ENCODE results near the gene PTCSC3. TPM values are rescaled to one million over a fixed set of nuclear protein-coding genes. Genes with fewer than 3 reads are reported as not detected.
A peak's percentile ranks its signal among the peaks of the same experiment; 100 is the strongest.

Gene PTCSC3
- total and polyA plus RNA-seq, 2 experiments from 2014 or later, result not detected

GRCh38 chr14:36097356-36097755, 79.2 kb downstream of the PTCSC3 start:
- Histone ChIP-seq H3K27me3 (no peaks in the 10 kb centered on the region), H3K36me3 (replicated peaks; ENCODE audit: insufficient read depth, low read depth) (no peaks in the 10 kb centered on the region), H3K27ac (no peak overlapping the region), H3K9me2 (replicated peaks; ENCODE audit: insufficient read depth) (no peaks in the 10 kb centered on the region), H2AFZ (no peak overlapping the region), H3K4me2 (no peak overlapping the region), H3K4me3 (no peak overlapping the region), H3K4me1 (ENCODE audit: insufficient read depth) (no peaks in the 10 kb centered on the region), H3K9me3 (ENCODE audit: low read depth) (no peaks in the 10 kb centered on the region), H3K79me2 (no peaks in the 10 kb centered on the region), H4K20me1 (ENCODE audit: insufficient read depth, poor library complexity, severe bottlenecking) (no peaks in the 10 kb centered on the region)
- DNase-seq (ENCODE audit: low spot score), result no peak
- 92% methylated on average over 1 of the region's 1 CpG for WGBS (ENCODE audit: low lambda C conversion rate, missing lambda C conversion rate)
- TF ChIP-seq EZH2phosphoT487 (IDR thresholded peaks at IDR 0.05; ENCODE audit: low read depth, severe bottlenecking, unreplicated experiment) (no peak), CTCF (IDR thresholded peaks at IDR 0.05; ENCODE audit: poor library complexity) (no peak)

- Histone ChIP-seq H4K20me1 (ENCODE audit: insufficient read depth, poor library complexity, severe bottlenecking) (no peaks in the 10 kb centered on the region), H3K4me1 (ENCODE audit: insufficient read depth) (peaks cover 4% of the 10 kb centered on the region), H2AFZ (no peak overlapping the region), H3K4me2 (no peak overlapping the region), H3K36me3 (replicated peaks; ENCODE audit: insufficient read depth, low read depth) (no peaks in the 10 kb centered on the region), H3K79me2 (no peaks in the 10 kb centered on the region), H3K27me3 (no peaks in the 10 kb centered on the region), H3K9me3 (ENCODE audit: low read depth) (no peaks in the 10 kb centered on the region), H3K27ac (no peak overlapping the region), H3K4me3 (no peak overlapping the region), H3K9me2 (replicated peaks; ENCODE audit: insufficient read depth) (no peaks in the 10 kb centered on the region)
- DNase-seq (ENCODE audit: low spot score), result no peak
- no peak for TF ChIP-seq CTCF (IDR thresholded peaks at IDR 0.05; ENCODE audit: poor library complexity)
- TF ChIP-seq EZH2 (IDR thresholded peaks at IDR 0.05; ENCODE audit: borderline replicate concordance), result no peak
- no peak for TF ChIP-seq EZH2phosphoT487 (IDR thresholded peaks at IDR 0.05; ENCODE audit: low read depth, severe bottlenecking, unreplicated experiment)
Observed at GRCh38 chr14:36096090-36096489, 80.4 kb downstream of the PTCSC3 start.

GRCh38 chr14:36094963-36095362, 81.6 kb downstream of the PTCSC3 start:
- Histone ChIP-seq H4K20me1 (ENCODE audit: insufficient read depth, poor library complexity, severe bottlenecking) (no peaks in the 10 kb centered on the region), H3K79me2 (no peaks in the 10 kb centered on the region), H3K27me3 (no peaks in the 10 kb centered on the region), H3K4me1 (ENCODE audit: insufficient read depth) (peaks cover 4% of the 10 kb centered on the region), H3K4me3 (no peak overlapping the region), H3K9me2 (replicated peaks; ENCODE audit: insufficient read depth) (no peaks in the 10 kb centered on the region), H3K4me2 (no peak overlapping the region), H2AFZ (no peak overlapping the region), H3K27ac (no peak overlapping the region), H3K9me3 (ENCODE audit: low read depth) (no peaks in the 10 kb centered on the region), H3K36me3 (replicated peaks; ENCODE audit: insufficient read depth, low read depth) (no peaks in the 10 kb centered on the region)
- TF ChIP-seq EZH2 (IDR thresholded peaks at IDR 0.05; ENCODE audit: borderline replicate concordance), result no peak
- TF ChIP-seq EZH2phosphoT487 (IDR thresholded peaks at IDR 0.05; ENCODE audit: low read depth, severe bottlenecking, unreplicated experiment), result no peak
- no peak for TF ChIP-seq CTCF (IDR thresholded peaks at IDR 0.05; ENCODE audit: poor library complexity)
- WGBS (ENCODE audit: low lambda C conversion rate, missing lambda C conversion rate), result 83% methylated on average over 4 of the region's 4 CpGs
- DNase-seq (ENCODE audit: low spot score), result no peak

GRCh38 chr14:36091096-36091495, 85.4 kb downstream of the PTCSC3 start:
- Histone ChIP-seq H3K9me3 (ENCODE audit: low read depth) (no peaks in the 10 kb centered on the region), H3K79me2 (no peaks in the 10 kb centered on the region), H3K4me3 (no peak overlapping the region), H2AFZ (no peak overlapping the region), H3K4me1 (ENCODE audit: insufficient read depth) (peaks cover 4% of the 10 kb centered on the region), H3K4me2 (no peak overlapping the region), H3K27me3 (no peaks in the 10 kb centered on the region), H4K20me1 (ENCODE audit: insufficient read depth, poor library complexity, severe bottlenecking) (no peaks in the 10 kb centered on the region), H3K36me3 (replicated peaks; ENCODE audit: insufficient read depth, low read depth) (no peaks in the 10 kb centered on the region), H3K9me2 (replicated peaks; ENCODE audit: insufficient read depth) (no peaks in the 10 kb centered on the region), H3K27ac (no peak overlapping the region)
- peak; percentile 82 for DNase-seq (ENCODE audit: low spot score)
- WGBS (ENCODE audit: low lambda C conversion rate, missing lambda C conversion rate), result 19% methylated on average over 2 of the region's 2 CpGs
- TF ChIP-seq EZH2 (IDR thresholded peaks at IDR 0.05; ENCODE audit: borderline replicate concordance), result no peak
- no peak for TF ChIP-seq EZH2phosphoT487 (IDR thresholded peaks at IDR 0.05; ENCODE audit: low read depth, severe bottlenecking, unreplicated experiment)
- no peak for TF ChIP-seq CTCF (IDR thresholded peaks at IDR 0.05; ENCODE audit: poor library complexity)

Measured in hepatocyte (in vitro differentiated cells).